Gastroesophageal sphincter (tissue), 3 donors: ENCODE data around the gene EXOC4.

Experiments
- CTCF ChIP-seq, 4 experiments: fragments of 200-600 bp in 2 of 4; fragments of 450-650 bp in 2 of 4; sonication (generic) in 1 of 4; IDR thresholded peaks; one replicate each; pipeline ENCODE4 v1.5.1; 2017 to 2019; ENCODE audit warnings: antibody characterized with exemption in 4 of 4, mild to moderate bottlenecking in 2 of 4, moderate library complexity in 2 of 4
- EP300 ChIP-seq: sonication (generic); formaldehyde crosslinking; IDR thresholded peaks from one replicate; pipeline ENCODE4 v1.6.1; 2017; ENCODE audit warnings: antibody characterized with exemption, mild to moderate bottlenecking
- POLR2A ChIP-seq, 2 donors: fragments of 450-650 bp; IDR thresholded peaks; one replicate each; pipeline ENCODE4 v1.6.1; 2017; ENCODE audit warnings: antibody characterized with exemption in 2 of 2, mild to moderate bottlenecking in 2 of 2, moderate library complexity in 1 of 2

GRCh38 chr7:133727476-133728214 lies 474.8 kb downstream of the EXOC4 start:
- TF ChIP-seq CTCF (IDR thresholded peaks at IDR 0.05) (no peak), EP300 (no peak), POLR2A (IDR thresholded peaks at IDR 0.05) (no peak)
